Pancreas (tissue), 10 donors: ENCODE measurements around the gene TACO1. TPM values are rescaled to one million over a fixed set of nuclear protein-coding genes. Genes with fewer than 3 reads are reported as not detected.

Experiments used
- ATAC-seq, 4 donors: fragments of 200-7000 bp; cut with Tn5 transposase; one replicate each; pipeline versions ENCODE4 v1.8.0 to v1.9.1; 2020; ENCODE audit warnings: mild to moderate bottlenecking in 4 of 4, moderate library complexity in 4 of 4
- DNase-seq, 6 donors: peaks; one replicate each; pipeline ENCODE4 v3.0.0-alpha.2; 2020
- FAIRE-seq: peaks from 2 replicates; lab custom pipeline; 2012; peaks lifted over from hg19 to GRCh38; lab: Jason Lieb, UNC
- H3K27ac ChIP-seq, 4 donors: fragments of 200-600 bp; sonication (generic); 1 replicate in 3 of 4; 2 replicates in 1 of 4; pipeline versions ENCODE4 v1.5.0 to v1.8.0; 2020
- H3K27me3 ChIP-seq, 4 donors: fragments of 200-600 bp; one replicate each; pipeline ENCODE4 v1.8.0; 2021
- H3K36me3 ChIP-seq, 3 donors: fragments of 200-600 bp; sonication (generic) in 1 of 3; one replicate each; pipeline versions ENCODE4 v1.5.0 to v1.8.0; 2020 to 2021
- H3K4me1 ChIP-seq, 3 donors: fragments of 200-600 bp; one replicate each; pipeline ENCODE4 v1.8.0; 2021
- H3K4me3 ChIP-seq, 4 donors: fragments of 200-600 bp; sonication (generic) in 2 of 4; one replicate each; pipeline versions ENCODE4 v1.5.0 to v1.8.0; 2020 to 2021
- H3K9me3 ChIP-seq, 4 donors: fragments of 200-600 bp; one replicate each; pipeline ENCODE4 v1.8.0; 2021
- WGBS, 2 donors: extraction: QIAGEN DNeasy Blood & Tissue Kit; methylation state at CpG; one replicate each; pipeline ENCODE4 v1.1.7; 2013; 5-methylcytosine and 5-hydroxymethylcytosine counted together
- intact Hi-C, 3 donors: fragments of 100-400 bp; cut with DNase I; formaldehyde crosslinking; loops; one replicate each; pipeline versions ENCODE4 v1.11.1 to v1.14.2; 2022
- polyA plus RNA-seq, 2 donors: library from polyadenylated mRNA; stranded (reverse); fragments of 200-250 nt; gene quantifications; one replicate each; pipeline ENCODE4 v1.2.3, GENCODE V29; 2013
- total RNA-seq, 6 donors: library from RNA; stranded (reverse); fragmentation: NEBNext Ultra II Directional in 4 of 6; extraction: Animal tissue kit (Norgen Biotek cat#: 25700) in 4 of 6; gene quantifications; one replicate each; pipeline versions ENCODE4 v1.2.1 to v1.2.4, GENCODE V29; 2021 to 2023
- TF ChIP-seq, protein P1 (sequence below), 4 donors: fragments of 200-600 bp; sonication (generic) in 3 of 4; IDR thresholded peaks; one replicate each; pipeline versions ENCODE4 v1.5.0 to v1.8.0; 2021; ENCODE audit warnings: antibody characterized with exemption in 4 of 4
- donor health status: healthy with polysubstance abuse.
- donor health status: DM: no; HTN: no; CAD: no; lungs with moderate emphysema.
- donor health status: DM: no; HTN: no; CAD: no.
- donor health status: control.
- donor health status: control.
- donor health status: Bipolar disorder and iron deficiency.
- donor health status: DM: yes; HTN: yes; CAD: no.
- donor health status: DM: no; HTN: no; CAD: no.
- donor health status: DM: no; HTN: no; CAD: no.
- donor health status: DM: yes; HTN: yes; CAD: no.

TACO1 gene
- total and polyA plus RNA-seq, 8 donors = 5.6 to 11.6 (median 8.6) TPM

DNA sequence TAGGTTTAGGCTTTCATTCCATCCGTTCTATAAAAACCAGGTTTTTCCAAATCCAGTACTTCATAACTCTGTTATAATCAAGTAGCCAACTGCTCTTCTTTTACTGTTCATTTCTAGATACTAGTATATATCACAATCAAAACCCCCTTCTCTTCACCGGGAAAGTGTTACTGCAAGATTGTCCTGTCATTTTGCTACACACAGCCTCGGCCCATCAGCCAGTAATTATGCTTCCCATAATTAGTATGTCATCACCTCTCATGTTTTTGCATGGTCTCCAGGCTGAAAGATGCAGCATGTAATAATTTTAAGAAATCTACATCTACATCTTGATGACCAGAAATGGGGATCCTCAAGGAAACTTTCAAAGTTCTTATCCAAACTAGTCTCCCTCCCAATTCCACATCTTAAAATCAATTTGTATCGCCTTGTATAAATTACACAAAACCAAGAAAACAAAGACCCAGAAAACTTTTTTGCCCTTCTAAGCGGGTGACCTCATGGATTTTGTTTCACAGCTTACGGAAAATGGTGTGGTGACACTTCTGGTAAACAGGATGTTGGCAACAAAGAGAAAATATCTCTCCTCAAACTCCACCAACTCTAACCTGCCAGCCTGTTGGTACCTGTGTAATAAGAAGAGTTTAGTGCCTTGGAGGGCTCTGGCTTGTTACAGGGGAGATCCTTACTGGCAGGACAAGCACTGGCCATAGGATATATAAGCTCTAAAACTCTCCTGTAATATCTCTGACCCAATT, 9.3 kb downstream of the TACO1 start:
- intact Hi-C loops = loop anchor here in 2 of 3 donors (5.0 kb wide), 2 partner anchors 183 to 188 kb away; no protein-coding TSS in a partner anchor
- DNase-seq = no peak
- FAIRE-seq = no peak
- no peak overlapping the region for H3K27ac ChIP-seq
- WGBS, 2 donors = 72 to 80% methylated on average over 6 of the region's 6 CpGs
- H3K9me3 ChIP-seq = no peaks in the 10 kb centered on the region
- no peaks in the 10 kb centered on the region for H3K27me3 ChIP-seq
- no peaks in the 10 kb centered on the region for H3K4me1 ChIP-seq
- peaks cover 0 to 41% (median 16%) of the 10 kb centered on the region in 3 donors for H3K36me3 ChIP-seq
- no peak overlapping the region for H3K4me3 ChIP-seq
- TF ChIP-seq, protein P1, sequence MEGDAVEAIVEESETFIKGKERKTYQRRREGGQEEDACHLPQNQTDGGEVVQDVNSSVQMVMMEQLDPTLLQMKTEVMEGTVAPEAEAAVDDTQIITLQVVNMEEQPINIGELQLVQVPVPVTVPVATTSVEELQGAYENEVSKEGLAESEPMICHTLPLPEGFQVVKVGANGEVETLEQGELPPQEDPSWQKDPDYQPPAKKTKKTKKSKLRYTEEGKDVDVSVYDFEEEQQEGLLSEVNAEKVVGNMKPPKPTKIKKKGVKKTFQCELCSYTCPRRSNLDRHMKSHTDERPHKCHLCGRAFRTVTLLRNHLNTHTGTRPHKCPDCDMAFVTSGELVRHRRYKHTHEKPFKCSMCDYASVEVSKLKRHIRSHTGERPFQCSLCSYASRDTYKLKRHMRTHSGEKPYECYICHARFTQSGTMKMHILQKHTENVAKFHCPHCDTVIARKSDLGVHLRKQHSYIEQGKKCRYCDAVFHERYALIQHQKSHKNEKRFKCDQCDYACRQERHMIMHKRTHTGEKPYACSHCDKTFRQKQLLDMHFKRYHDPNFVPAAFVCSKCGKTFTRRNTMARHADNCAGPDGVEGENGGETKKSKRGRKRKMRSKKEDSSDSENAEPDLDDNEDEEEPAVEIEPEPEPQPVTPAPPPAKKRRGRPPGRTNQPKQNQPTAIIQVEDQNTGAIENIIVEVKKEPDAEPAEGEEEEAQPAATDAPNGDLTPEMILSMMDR (IDR thresholded peaks at IDR 0.05) = no peak
- no peak for ATAC-seq

DNA sequence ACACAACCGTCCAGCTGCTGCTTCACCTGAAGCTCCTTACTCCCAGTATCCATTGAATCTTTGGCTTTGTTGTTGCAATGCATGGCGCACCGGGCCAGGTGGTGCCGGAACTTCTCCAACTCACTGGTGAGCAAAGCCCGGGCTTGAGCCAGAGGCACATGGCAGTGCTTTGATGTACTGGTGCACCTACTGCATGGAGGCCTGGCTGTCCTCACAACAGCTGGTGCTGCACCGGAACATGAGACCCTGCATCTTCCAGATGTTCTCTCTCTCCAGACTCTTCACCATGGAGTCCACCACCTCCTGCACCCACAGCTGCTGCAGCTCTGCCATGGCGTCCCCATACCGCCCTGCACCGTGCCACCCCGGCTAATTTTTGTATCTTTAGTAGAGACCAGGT, 10.2 kb downstream of the TACO1 start:
- Histone ChIP-seq H3K27me3 (no peaks in the 10 kb centered on the region), H3K4me1 (no peaks in the 10 kb centered on the region), H3K27ac (no peak overlapping the region), H3K9me3 (no peaks in the 10 kb centered on the region), H3K36me3 (peaks cover 0 to 33% (median 13%) of the 10 kb centered on the region in 3 donors), H3K4me3 (no peak overlapping the region)
- DNase-seq (no peak), ATAC-seq (no peak), FAIRE-seq (no peak)
- TF ChIP-seq, protein P1 (IDR thresholded peaks at IDR 0.05) = no peak
- 90 to 92% methylated on average over 10 of the region's 10 CpGs for WGBS, 2 donors
- intact Hi-C loops = loop anchor here in 2 of 3 donors (5.0 kb wide), 2 partner anchors 184 to 189 kb away; no protein-coding TSS in a partner anchor

DNA sequence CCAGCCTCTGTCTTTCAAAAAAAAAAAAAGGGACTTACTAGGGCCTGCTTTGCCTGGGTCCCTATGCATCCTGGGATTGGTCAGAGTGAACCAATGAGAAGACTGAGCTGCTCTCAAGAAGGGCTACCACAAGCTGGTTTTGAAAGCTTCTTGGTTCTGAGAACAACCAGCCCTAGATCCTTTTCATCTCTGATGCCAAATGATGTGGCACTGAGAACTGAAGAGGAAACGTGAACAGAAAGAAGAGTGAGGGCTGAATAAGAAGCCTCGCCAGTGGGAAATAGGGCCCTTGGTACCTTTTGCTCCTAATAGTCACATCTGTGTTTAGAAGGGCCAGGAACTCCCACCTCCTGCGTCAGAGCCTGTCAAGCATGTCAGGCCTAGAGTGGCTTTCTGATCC, 10.7 kb downstream of the TACO1 start:
- TF ChIP-seq, protein P1 (IDR thresholded peaks at IDR 0.05) = no peak
- no peak for DNase-seq
- intact Hi-C loops = loop anchor here in 2 of 3 donors (5.0 kb wide), 2 partner anchors 184 to 189 kb away; no protein-coding TSS in a partner anchor
- WGBS, 2 donors = 77 to 84% methylated on average over 3 of the region's 3 CpGs
- no peak for ATAC-seq
- Histone ChIP-seq H3K27me3 (no peaks in the 10 kb centered on the region), H3K4me3 (no peak overlapping the region), H3K9me3 (no peaks in the 10 kb centered on the region), H3K36me3 (peaks cover 0 to 29% (median 13%) of the 10 kb centered on the region in 3 donors), H3K4me1 (no peaks in the 10 kb centered on the region), H3K27ac (no peak overlapping the region)
- FAIRE-seq = no peak

DNA sequence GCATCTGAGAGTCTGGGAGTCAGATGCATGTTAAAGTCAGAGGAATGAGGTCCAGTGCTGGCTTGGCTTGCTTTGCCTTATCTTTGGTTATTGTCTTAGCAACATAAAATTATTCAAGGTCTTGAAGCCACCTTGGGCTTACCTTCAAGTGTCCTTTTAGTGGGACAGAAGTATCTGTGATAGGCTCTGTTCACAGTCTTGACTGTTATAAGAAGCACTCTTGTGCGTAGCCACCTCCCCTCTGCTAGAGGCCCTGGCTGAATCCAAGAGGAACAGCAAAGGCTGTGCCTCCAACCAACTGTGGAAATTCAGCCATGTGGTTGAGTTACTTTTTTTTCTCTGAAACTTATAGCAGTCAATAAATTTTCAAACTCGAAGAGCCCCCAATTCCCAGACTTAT, 13.0 kb downstream of the TACO1 start:
- TF ChIP-seq, protein P1 (IDR thresholded peaks at IDR 0.05) = no peak
- peaks cover 0 to 6% (median 0%) of the 10 kb centered on the region in 3 donors for H3K36me3 ChIP-seq

More for the DNA sequence above, 13.0 kb downstream of the TACO1 start:
- 73 to 75% methylated on average over 2 of the region's 2 CpGs for WGBS, 2 donors
- H3K4me1 ChIP-seq = no peaks in the 10 kb centered on the region
- no peak overlapping the region for H3K4me3 ChIP-seq
- H3K27me3 ChIP-seq = no peaks in the 10 kb centered on the region
- intact Hi-C loops = loop anchor here in 2 of 3 donors (5.0 kb wide), 2 partner anchors 186 to 191 kb away; no protein-coding TSS in a partner anchor
- DNase-seq = no peak
- no peak for FAIRE-seq
- H3K27ac ChIP-seq = no peak overlapping the region
- ATAC-seq = no peak
- no peaks in the 10 kb centered on the region for H3K9me3 ChIP-seq
